DOHH2 (cell line): ENCODE results near the gene CCDC91.

ENCODE experiments used
- CTCF ChIP-seq: fragments of 200-600 bp; sonication (generic); IDR thresholded peaks from one replicate; pipeline ENCODE4 v1.5.1; 2014; ENCODE audit warnings: antibody characterized with exemption, mild to moderate bottlenecking, low read depth, low read length; ENCODE audit not compliant: poor library complexity, severe bottlenecking
- EZH2phosphoT487 ChIP-seq: fragments of 200-600 bp; sonication (generic); IDR thresholded peaks from 2 replicates; pipeline ENCODE4 v1.6.1; 2017; ENCODE audit warnings: borderline replicate concordance, mild to moderate bottlenecking, antibody characterized with exemption, low read length, moderate library complexity, mixed read lengths

GRCh38 chr12:28164644-28165275 lies 25.5 kb upstream of the CCDC91 start:
- TF ChIP-seq CTCF (no peak), EZH2phosphoT487 (no peak)
